ENCODE data around the gene LRRTM2. TPM values are rescaled to one million over a fixed set of nuclear protein-coding genes. Genes with fewer than 3 reads are reported as not detected.

The LRRTM2 gene
- total RNA-seq, 2 experiments from 2014 or later, result 0.22 TPM; not detected in 1

DNA sequence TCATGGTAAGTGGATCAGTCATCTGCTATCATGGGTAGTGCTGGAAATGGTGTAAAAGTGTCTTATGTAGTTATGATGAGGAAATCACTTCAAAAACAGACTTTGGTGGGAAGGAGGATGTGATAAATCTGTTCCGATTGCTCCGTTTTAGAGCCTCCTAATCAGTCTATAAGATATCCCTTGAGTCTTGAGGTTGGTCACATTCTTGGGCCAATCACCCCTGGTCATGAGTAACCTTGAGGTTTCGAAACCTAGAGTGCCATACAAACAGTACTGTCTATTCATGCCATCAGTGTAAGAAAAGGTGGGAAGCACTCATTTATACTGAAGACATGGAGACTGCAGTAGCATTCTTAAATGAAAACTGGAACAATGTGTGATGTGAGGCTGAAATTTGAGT, 45.8 kb downstream of the LRRTM2 start:
- no peaks in the 10 kb centered on the region for H4K20me1 ChIP-seq (ENCODE audit: insufficient read depth, low read length)
- no peak overlapping the region for H3K27ac ChIP-seq (ENCODE audit: low read depth, low read length, poor library complexity, severe bottlenecking)
- no peak for DNase-seq (ENCODE audit: low spot score)
- H3K4me3 ChIP-seq (ENCODE audit: low read depth, low read length, poor library complexity, severe bottlenecking), result no peak overlapping the region
- no peaks in the 10 kb centered on the region for H3K9me3 ChIP-seq (ENCODE audit: low read length)
- ChIA-PET CTCF (ENCODE audit: unreplicated experiment) (no interaction called here), POLR2A (interaction anchor here (0.5 kb wide), 1 partner anchor 70 kb away, joined by 5 read pairs; no protein-coding TSS in a partner anchor)
- intact Hi-C loops (cut with micrococcal nuclease; ENCODE audit: unreplicated experiment), result loop anchor here (5.0 kb wide), 1 partner anchor 433 kb away; no protein-coding TSS in a partner anchor
- BruUV-seq (replicated peaks), result no TSS peak
- H3K9me2 ChIP-seq (ENCODE audit: insufficient read depth, low read length), result no peaks in the 10 kb centered on the region
- H3K36me3 ChIP-seq (ENCODE audit: insufficient read depth, low read length), result no peaks in the 10 kb centered on the region
- H3K4me1 ChIP-seq (ENCODE audit: insufficient read depth, low read length, poor library complexity, severe bottlenecking), result no peaks in the 10 kb centered on the region
- H2AFZ ChIP-seq (ENCODE audit: low read length), result no peak overlapping the region
- H3K4me2 ChIP-seq (ENCODE audit: low read length), result no peak overlapping the region
- no peaks in the 10 kb centered on the region for H3K79me2 ChIP-seq (ENCODE audit: insufficient read depth, low read depth, low read length)
- no peak for TF ChIP-seq EZH2phosphoT487 (IDR thresholded peaks at IDR 0.05; ENCODE audit: borderline replicate concordance, low read depth, low read length)
- TF ChIP-seq, protein P1, sequence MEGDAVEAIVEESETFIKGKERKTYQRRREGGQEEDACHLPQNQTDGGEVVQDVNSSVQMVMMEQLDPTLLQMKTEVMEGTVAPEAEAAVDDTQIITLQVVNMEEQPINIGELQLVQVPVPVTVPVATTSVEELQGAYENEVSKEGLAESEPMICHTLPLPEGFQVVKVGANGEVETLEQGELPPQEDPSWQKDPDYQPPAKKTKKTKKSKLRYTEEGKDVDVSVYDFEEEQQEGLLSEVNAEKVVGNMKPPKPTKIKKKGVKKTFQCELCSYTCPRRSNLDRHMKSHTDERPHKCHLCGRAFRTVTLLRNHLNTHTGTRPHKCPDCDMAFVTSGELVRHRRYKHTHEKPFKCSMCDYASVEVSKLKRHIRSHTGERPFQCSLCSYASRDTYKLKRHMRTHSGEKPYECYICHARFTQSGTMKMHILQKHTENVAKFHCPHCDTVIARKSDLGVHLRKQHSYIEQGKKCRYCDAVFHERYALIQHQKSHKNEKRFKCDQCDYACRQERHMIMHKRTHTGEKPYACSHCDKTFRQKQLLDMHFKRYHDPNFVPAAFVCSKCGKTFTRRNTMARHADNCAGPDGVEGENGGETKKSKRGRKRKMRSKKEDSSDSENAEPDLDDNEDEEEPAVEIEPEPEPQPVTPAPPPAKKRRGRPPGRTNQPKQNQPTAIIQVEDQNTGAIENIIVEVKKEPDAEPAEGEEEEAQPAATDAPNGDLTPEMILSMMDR (conservative IDR thresholded peaks at IDR 0.05; ENCODE audit: low read length), result no peak

DNA sequence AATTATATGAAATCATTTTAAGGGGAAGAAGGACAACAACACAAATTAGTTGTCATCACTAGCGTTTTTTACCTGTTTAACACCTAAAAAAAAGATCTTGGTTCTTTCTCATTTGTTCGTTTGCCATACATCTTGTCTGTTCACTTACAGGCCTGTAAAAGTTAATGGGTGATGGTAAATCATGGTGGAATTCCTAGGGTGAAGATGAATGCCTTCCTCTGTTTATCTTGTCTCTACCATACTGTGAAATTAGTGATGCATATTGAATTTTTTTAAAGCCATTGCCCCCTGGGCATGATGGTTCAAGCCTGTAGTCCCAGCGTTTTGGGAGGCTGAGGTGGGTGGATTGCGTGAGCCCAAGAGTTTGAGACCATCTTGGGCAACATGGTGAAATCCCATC, 46.6 kb downstream of the LRRTM2 start:
- Histone ChIP-seq H3K4me2 (ENCODE audit: low read length) (no peak overlapping the region), H3K27ac (ENCODE audit: low read depth, low read length, poor library complexity, severe bottlenecking) (no peak overlapping the region), H2AFZ (ENCODE audit: low read length) (no peak overlapping the region), H3K4me3 (ENCODE audit: low read depth, low read length, poor library complexity, severe bottlenecking) (no peak overlapping the region), H3K36me3 (ENCODE audit: insufficient read depth, low read length) (no peaks in the 10 kb centered on the region), H4K20me1 (ENCODE audit: insufficient read depth, low read length) (no peaks in the 10 kb centered on the region), H3K79me2 (ENCODE audit: insufficient read depth, low read depth, low read length) (no peaks in the 10 kb centered on the region), H3K9me2 (ENCODE audit: insufficient read depth, low read length) (no peaks in the 10 kb centered on the region), H3K4me1 (ENCODE audit: insufficient read depth, low read length, poor library complexity, severe bottlenecking) (no peaks in the 10 kb centered on the region), H3K9me3 (ENCODE audit: low read length) (no peaks in the 10 kb centered on the region)
- ChIA-PET CTCF (ENCODE audit: unreplicated experiment) (no interaction called here), POLR2A (no interaction called here)
- intact Hi-C loops (cut with micrococcal nuclease; ENCODE audit: unreplicated experiment), result loop anchor here (5.0 kb wide), 1 partner anchor 434 kb away; no protein-coding TSS in a partner anchor
- no peak for DNase-seq (ENCODE audit: low spot score)
- no peak for TF ChIP-seq EZH2phosphoT487 (IDR thresholded peaks at IDR 0.05; ENCODE audit: borderline replicate concordance, low read depth, low read length)
- TF ChIP-seq, protein P1 (conservative IDR thresholded peaks at IDR 0.05; ENCODE audit: low read length), result no peak
- no TSS peak for BruUV-seq (replicated peaks)

DNA sequence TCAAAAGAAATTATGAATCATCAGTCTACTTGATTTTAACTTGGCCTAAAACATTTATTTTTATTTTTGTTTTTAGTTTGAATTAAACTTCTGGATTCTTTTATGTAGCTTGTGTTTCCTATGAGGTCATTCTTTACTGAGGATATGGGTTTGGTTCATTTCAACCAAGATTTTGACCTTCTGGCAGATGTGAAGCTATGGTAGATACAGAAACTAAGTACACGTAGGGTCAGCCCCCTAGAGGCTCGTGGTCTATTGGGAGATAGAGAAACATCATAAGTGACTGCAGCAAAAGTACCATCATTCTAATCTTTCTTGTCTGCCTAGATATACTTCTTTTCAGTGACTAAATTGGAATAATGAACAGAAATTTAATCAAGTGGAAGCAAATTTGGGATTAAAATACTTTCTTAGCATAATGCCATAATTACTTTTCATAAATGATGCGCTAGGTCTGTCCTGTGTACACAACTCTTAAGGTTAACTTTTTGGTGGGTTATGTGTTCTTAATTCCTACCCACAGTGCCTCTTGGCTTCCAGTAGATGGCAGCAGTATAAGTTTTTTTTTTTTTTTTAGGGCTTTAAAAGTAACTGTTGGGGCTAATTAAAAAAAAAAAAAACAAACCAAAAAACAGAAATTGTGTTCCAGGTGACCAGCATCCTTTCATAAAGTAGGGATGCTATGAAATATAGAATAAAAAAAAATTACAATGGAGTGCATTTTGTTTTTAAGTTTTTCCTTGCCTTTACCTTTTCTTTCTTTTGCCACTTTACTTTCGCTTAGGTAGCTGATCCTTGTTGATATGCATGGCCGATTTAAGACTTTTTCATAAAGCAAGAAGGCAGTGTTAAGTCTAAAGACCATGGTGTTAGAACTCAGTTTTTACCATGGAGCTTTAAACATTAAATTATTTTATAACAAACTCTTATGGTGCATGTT, 49.9 kb downstream of the LRRTM2 start:
- POLR2A ChIA-PET, result interaction anchor here (0.6 to 1.1 kb wide), 4 partner anchors 13 to 90 kb away, joined by 3 to 5 read pairs (median 4); no protein-coding TSS in a partner anchor
- H3K79me2 ChIP-seq (ENCODE audit: insufficient read depth, low read depth, low read length), result no peaks in the 10 kb centered on the region
- DNase-seq (ENCODE audit: low spot score), result peak; percentile 48
- TF ChIP-seq, protein P1 (conservative IDR thresholded peaks at IDR 0.05; ENCODE audit: low read length), result peak; percentile 86
- TF ChIP-seq EZH2phosphoT487 (IDR thresholded peaks at IDR 0.05; ENCODE audit: borderline replicate concordance, low read depth, low read length), result no peak
- BruUV-seq (replicated peaks), result no TSS peak
- H3K9me2 ChIP-seq (ENCODE audit: insufficient read depth, low read length), result no peaks in the 10 kb centered on the region
- H3K4me2 ChIP-seq (ENCODE audit: low read length), result no peak overlapping the region
- intact Hi-C loops (cut with micrococcal nuclease; ENCODE audit: unreplicated experiment), result loop anchor here (5.0 kb wide), 1 partner anchor 437 kb away; no protein-coding TSS in a partner anchor
- CTCF ChIA-PET (ENCODE audit: unreplicated experiment), result no interaction called here
- no peaks in the 10 kb centered on the region for H4K20me1 ChIP-seq (ENCODE audit: insufficient read depth, low read length)
- no peak overlapping the region for H3K4me3 ChIP-seq (ENCODE audit: low read depth, low read length, poor library complexity, severe bottlenecking)
- H3K27ac ChIP-seq (ENCODE audit: low read depth, low read length, poor library complexity, severe bottlenecking), result no peak overlapping the region
- no peaks in the 10 kb centered on the region for H3K9me3 ChIP-seq (ENCODE audit: low read length)
- H3K36me3 ChIP-seq (ENCODE audit: insufficient read depth, low read length), result no peaks in the 10 kb centered on the region
- H2AFZ ChIP-seq (ENCODE audit: low read length), result no peak overlapping the region
- H3K4me1 ChIP-seq (ENCODE audit: insufficient read depth, low read length, poor library complexity, severe bottlenecking), result no peaks in the 10 kb centered on the region

Data from OCI-LY7 (cell line).